Measurements from ENCODE around the gene CXCL11. TPM values are rescaled to one million over a fixed set of nuclear protein-coding genes. Genes with fewer than 3 reads are reported as not detected.
A peak's percentile ranks its signal among the peaks of the same experiment; 100 is the strongest.

Gene CXCL11
- not detected in 2 replicates for total RNA-seq
- long read RNA-seq, result 0 reads

GRCh38 chr4:76035799-76036380 is at the start of gene CXCL11:
CXCL11 (minus strand) TSS chr4:76036070; CDS start chr4:76035987, 83 bp downstream.
- no peak within 1 kb of the TSS for H3K4me3 Mint-ChIP-seq (ENCODE audit: low read depth)
- DNase-seq (ENCODE audit: low spot score, unreplicated experiment), result no peak
- peak within 1 kb of the TSS; percentile 18 for H3K27ac Mint-ChIP-seq
- no peaks in the 10 kb centered on the region for H3K36me3 Mint-ChIP-seq (ENCODE audit: insufficient read depth)
- no peaks in the 10 kb centered on the region for H3K9me3 Mint-ChIP-seq (ENCODE audit: low read depth)
- no peaks in the 10 kb centered on the region for H3K27me3 Mint-ChIP-seq
- H3K4me1 Mint-ChIP-seq (ENCODE audit: low read depth), result peaks cover 1% of the 10 kb centered on the region
- TF ChIP-seq CTCF (IDR thresholded peaks at IDR 0.05; ENCODE audit: unreplicated experiment), result no peak

GRCh38 chr4:76084542-76084941 is 48.7 kb upstream of the CXCL11 start:
- no peak for DNase-seq (ENCODE audit: low spot score, unreplicated experiment)
- Mint-ChIP-seq H3K9me3 (ENCODE audit: low read depth) (no peaks in the 10 kb centered on the region), H3K4me3 (ENCODE audit: low read depth) (no peak overlapping the region), H3K27me3 (peaks cover 6% of the 10 kb centered on the region), H3K4me1 (ENCODE audit: low read depth) (peaks cover 3% of the 10 kb centered on the region), H3K27ac (no peak overlapping the region), H3K36me3 (ENCODE audit: insufficient read depth) (no peaks in the 10 kb centered on the region)
- TF ChIP-seq CTCF (IDR thresholded peaks at IDR 0.05; ENCODE audit: unreplicated experiment), result no peak

GRCh38 chr4:76083386-76083988 is 47.6 kb upstream of the CXCL11 start:
- Mint-ChIP-seq H3K27me3 (peaks cover 10% of the 10 kb centered on the region), H3K4me1 (ENCODE audit: low read depth) (peaks cover 3% of the 10 kb centered on the region), H3K4me3 (ENCODE audit: low read depth) (no peak overlapping the region), H3K36me3 (ENCODE audit: insufficient read depth) (no peaks in the 10 kb centered on the region), H3K27ac (no peak overlapping the region), H3K9me3 (ENCODE audit: low read depth) (no peaks in the 10 kb centered on the region)
- no peak for DNase-seq (ENCODE audit: low spot score, unreplicated experiment)
- TF ChIP-seq CTCF (IDR thresholded peaks at IDR 0.05; ENCODE audit: unreplicated experiment), result no peak

GRCh38 chr4:76078033-76078613 is 42.3 kb upstream of the CXCL11 start:
- no peak overlapping the region for H3K4me3 Mint-ChIP-seq (ENCODE audit: low read depth)
- DNase-seq (ENCODE audit: low spot score, unreplicated experiment), result no peak
- TF ChIP-seq CTCF (IDR thresholded peaks at IDR 0.05; ENCODE audit: unreplicated experiment), result no peak
- no peak overlapping the region for H3K27ac Mint-ChIP-seq
- H3K36me3 Mint-ChIP-seq (ENCODE audit: insufficient read depth), result no peaks in the 10 kb centered on the region
- no peaks in the 10 kb centered on the region for H3K4me1 Mint-ChIP-seq (ENCODE audit: low read depth)
- peaks cover 6% of the 10 kb centered on the region for H3K27me3 Mint-ChIP-seq
- no peaks in the 10 kb centered on the region for H3K9me3 Mint-ChIP-seq (ENCODE audit: low read depth)

- H3K9me3 Mint-ChIP-seq (ENCODE audit: low read depth), result no peaks in the 10 kb centered on the region
- no peaks in the 10 kb centered on the region for H3K4me1 Mint-ChIP-seq (ENCODE audit: low read depth)
- TF ChIP-seq CTCF (IDR thresholded peaks at IDR 0.05; ENCODE audit: unreplicated experiment), result no peak
- H3K27me3 Mint-ChIP-seq, result peaks cover 6% of the 10 kb centered on the region
- H3K27ac Mint-ChIP-seq, result no peak overlapping the region
- DNase-seq (ENCODE audit: low spot score, unreplicated experiment), result no peak
- H3K4me3 Mint-ChIP-seq (ENCODE audit: low read depth), result no peak overlapping the region
- no peaks in the 10 kb centered on the region for H3K36me3 Mint-ChIP-seq (ENCODE audit: insufficient read depth)
Measured at GRCh38 chr4:76074993-76075600, 39.2 kb upstream of the CXCL11 start.
